HG02588 (cell line): ENCODE measurements around the gene CALM1.
A peak's percentile ranks its signal among the peaks of the same experiment; 100 is the strongest.
"Not testable (repeated sequence)": the region's sequence is repeated elsewhere in the genome, so short reads cannot be mapped to it uniquely, and the experiment has no call there.

ENCODE experiments used
- ATAC-seq: cut with Tn5 transposase; IDR thresholded peaks from one replicate; pipeline ENCODE4 v1.9.1; 2021; ENCODE audit warnings: mild to moderate bottlenecking, moderate library complexity; ENCODE audit not compliant: unreplicated experiment

Gene CALM1

GRCh38 chr14:90383126-90383730, 13.6 kb upstream of the CALM1 start:
- peak; percentile 91 for ATAC-seq

- ATAC-seq, result no peak
Measured at GRCh38 chr14:90383731-90384542, 12.9 kb upstream of the CALM1 start.

GRCh38 chr14:90384543-90384911, 12.3 kb upstream of the CALM1 start:
- ATAC-seq, result no peak

- no peak for ATAC-seq
Measured at GRCh38 chr14:90386321-90386720, 10.5 kb upstream of the CALM1 start.

GRCh38 chr14:90387206-90387760, 9.5 kb upstream of the CALM1 start:
- no peak for ATAC-seq

- ATAC-seq, result no peak
Measured at GRCh38 chr14:90388437-90388836, 8.4 kb upstream of the CALM1 start.

- ATAC-seq, result no peak
Measured at GRCh38 chr14:90388982-90389381, 7.8 kb upstream of the CALM1 start.

GRCh38 chr14:90393966-90394365, 2.9 kb upstream of the CALM1 start:
- ATAC-seq, result no peak

- not testable (repeated sequence) for ATAC-seq
Measured at GRCh38 chr14:90394782-90395181, 2.0 kb upstream of the CALM1 start.

GRCh38 chr14:90397425-90398314, 841 bp downstream of the CALM1 start:
- ATAC-seq, result peak; percentile 21

GRCh38 chr14:90398315-90398839, 1.5 kb downstream of the CALM1 start:
- ATAC-seq, result peak; percentile 13

GRCh38 chr14:90398841-90399540, 2.2 kb downstream of the CALM1 start:
- no peak for ATAC-seq

- ATAC-seq, result peak; percentile 51
Measured at GRCh38 chr14:90399541-90400444, 3.0 kb downstream of the CALM1 start.

GRCh38 chr14:90400904-90401561, 4.2 kb downstream of the CALM1 start:
- no peak for ATAC-seq

- no peak for ATAC-seq
Measured at GRCh38 chr14:90402016-90402415, 5.2 kb downstream of the CALM1 start.

GRCh38 chr14:90403065-90403464, 6.2 kb downstream of the CALM1 start:
- no peak for ATAC-seq

- ATAC-seq, result no peak
Measured at GRCh38 chr14:90405101-90405500, 8.3 kb downstream of the CALM1 start.

- no peak for ATAC-seq
Measured at GRCh38 chr14:90405755-90406154, 8.9 kb downstream of the CALM1 start.

- ATAC-seq, result no peak
Measured at GRCh38 chr14:90406384-90406798, 9.6 kb downstream of the CALM1 start.
